ENCODE measurements around the gene SNIP1.
"Not testable (repeated sequence)": the region's sequence is repeated elsewhere in the genome, so short reads cannot be mapped to it uniquely, and the experiment has no call there.

SNIP1 gene

GRCh38 chr1:37593726-37594125, 39.6 kb upstream of the SNIP1 start:
- peak overlapping the region; percentile 76 for H3K4me3 ChIP-seq (replicated peaks; ENCODE audit: low read depth, low read length)

GRCh38 chr1:37588939-37589338, 34.8 kb upstream of the SNIP1 start:
- no peak for TF ChIP-seq CTCF (IDR thresholded peaks at IDR 0.05; ENCODE audit: low read depth, low read length, missing control alignments)
- no peak overlapping the region for H3K4me3 ChIP-seq (replicated peaks; ENCODE audit: low read depth, low read length)
- no peak for DNase-seq (ENCODE audit: extremely low read depth, low read depth)

More at GRCh38 chr1:37593726-37594125, 39.6 kb upstream of the SNIP1 start:
- TF ChIP-seq CTCF (IDR thresholded peaks at IDR 0.05; ENCODE audit: low read depth, low read length, missing control alignments) = no peak
- no peak for DNase-seq (ENCODE audit: extremely low read depth, low read depth)

DNA sequence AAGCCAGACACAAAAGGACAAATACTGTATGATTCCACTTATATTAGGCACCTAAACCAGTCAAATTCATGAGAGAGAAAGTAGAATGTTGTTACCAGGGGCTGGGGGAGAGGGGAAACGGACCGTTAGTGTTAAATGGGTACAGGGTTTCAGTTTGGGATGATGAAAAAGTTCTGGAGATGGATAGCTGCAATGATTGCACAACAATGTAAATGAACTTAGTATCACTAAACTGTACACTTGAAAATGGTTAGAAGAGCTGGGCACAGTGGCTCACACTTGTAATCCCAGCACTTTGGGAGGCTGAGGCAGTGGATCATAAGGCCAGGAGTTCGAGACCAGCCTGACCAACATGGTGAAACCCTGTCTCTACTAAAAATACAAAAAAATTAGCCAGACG, 30.5 kb upstream of the SNIP1 start:
- H3K4me3 ChIP-seq (replicated peaks; ENCODE audit: low read depth, low read length) = not testable (repeated sequence)

GRCh38 chr1:37575692-37576091, 21.6 kb upstream of the SNIP1 start:
- no peak for TF ChIP-seq CTCF (IDR thresholded peaks at IDR 0.05; ENCODE audit: low read depth, low read length, missing control alignments)
- H3K4me3 ChIP-seq (replicated peaks; ENCODE audit: low read depth, low read length) = no peak overlapping the region
- DNase-seq (ENCODE audit: extremely low read depth, low read depth) = no peak

More for the DNA sequence above, 30.5 kb upstream of the SNIP1 start:
- DNase-seq (ENCODE audit: extremely low read depth, low read depth) = not testable (repeated sequence)

DNA sequence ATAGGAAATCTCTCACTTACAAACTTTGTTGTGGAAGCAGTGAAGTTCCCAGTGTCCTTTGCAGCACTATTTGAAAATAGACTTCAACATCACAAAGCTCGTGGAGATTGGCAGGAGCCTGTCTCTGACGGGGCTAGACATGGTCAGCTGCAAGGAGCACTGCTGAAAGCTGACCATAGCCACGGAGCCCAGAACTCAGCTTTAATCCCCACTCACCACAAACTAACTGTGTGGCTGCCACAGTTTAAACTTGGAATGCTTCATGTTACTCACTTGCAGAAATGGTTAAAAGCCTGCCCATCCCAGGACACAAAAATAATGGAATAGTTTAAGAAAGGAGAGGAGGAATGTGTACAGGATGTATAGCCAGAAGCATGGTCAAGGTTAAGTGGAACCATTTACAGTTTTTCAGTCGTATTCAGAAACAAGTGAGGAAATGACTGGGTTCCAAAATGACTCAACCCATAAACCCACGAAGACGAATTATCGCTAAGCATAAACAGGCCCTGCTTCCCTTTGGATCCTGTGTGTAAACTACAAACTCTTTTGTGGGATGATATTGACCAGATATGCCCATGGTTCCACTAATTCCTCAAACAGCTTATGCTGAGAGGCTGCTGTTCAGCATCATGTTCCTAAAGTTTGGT, 20.9 kb upstream of the SNIP1 start:
- H3K4me3 ChIP-seq (replicated peaks; ENCODE audit: low read depth, low read length) = no peak overlapping the region
- no peak for TF ChIP-seq CTCF (IDR thresholded peaks at IDR 0.05; ENCODE audit: low read depth, low read length, missing control alignments)
- DNase-seq (ENCODE audit: extremely low read depth, low read depth) = peak; percentile 86

- no peak for TF ChIP-seq CTCF (IDR thresholded peaks at IDR 0.05; ENCODE audit: low read depth, low read length, missing control alignments)
- no peak for DNase-seq (ENCODE audit: extremely low read depth, low read depth)
- no peak overlapping the region for H3K4me3 ChIP-seq (replicated peaks; ENCODE audit: low read depth, low read length)
These were observed 16.6 kb upstream of the SNIP1 start for GRCh38 chr1:37570528-37571334.

DNA sequence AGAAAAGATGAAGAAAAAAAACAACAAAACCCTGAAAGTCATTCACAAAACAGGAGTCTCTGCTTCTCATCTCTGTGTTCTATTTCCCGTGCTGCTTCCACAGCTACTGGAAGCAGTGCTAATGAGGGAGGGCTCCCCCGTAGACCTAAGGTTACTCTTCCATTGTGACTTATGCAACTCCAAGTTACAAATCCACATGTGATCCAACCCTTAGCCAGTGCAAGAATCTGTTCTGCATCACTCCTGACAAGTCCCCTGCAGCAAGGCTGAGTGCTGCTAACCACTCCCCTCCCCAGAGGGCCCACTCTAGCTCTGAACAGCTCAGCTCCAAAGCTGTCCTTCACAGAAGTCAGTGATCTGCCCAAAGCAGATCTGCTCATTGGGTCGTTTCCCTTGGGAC, 12.9 kb upstream of the SNIP1 start:
- TF ChIP-seq CTCF (IDR thresholded peaks at IDR 0.05; ENCODE audit: low read depth, low read length, missing control alignments) = no peak
- no peak overlapping the region for H3K4me3 ChIP-seq (replicated peaks; ENCODE audit: low read depth, low read length)
- DNase-seq (ENCODE audit: extremely low read depth, low read depth) = no peak
